Stimulated activated CD4-positive, alpha-beta T cell treated with anti-CD3 and anti-CD28 coated beads, Interleukin-12 subunit alpha, Interleukin-12 subunit beta, amount 100 ng/mL, for 24 hours (primary cell): Measurements from ENCODE around the gene POLN.
"Not testable (repeated sequence)": the region's sequence is repeated elsewhere in the genome, so short reads cannot be mapped to it uniquely, and the experiment has no call there.

ENCODE experiments used
- DNase-seq, 2 experiments: peaks; one replicate each; pipeline ENCODE4 v3.0.0-alpha.2; 2020; ENCODE audit warnings: low read depth in 2 of 2

The POLN gene

GRCh38 chr4:2251795-2252529 is 10.0 kb upstream of the POLN start:
- DNase-seq: no peak

- DNase-seq: no peak
Measured at GRCh38 chr4:2251073-2251794, 9.3 kb upstream of the POLN start.

- no peak for DNase-seq
Measured at GRCh38 chr4:2250357-2251072, 8.6 kb upstream of the POLN start.

GRCh38 chr4:2249526-2250356 is 7.8 kb upstream of the POLN start:
- DNase-seq: no peak

GRCh38 chr4:2248821-2249261 is 6.9 kb upstream of the POLN start:
- DNase-seq: no peak

- no peak for DNase-seq
Measured at GRCh38 chr4:2248044-2248780, 6.3 kb upstream of the POLN start.

- DNase-seq: no peak
Measured at GRCh38 chr4:2247128-2248043, 5.5 kb upstream of the POLN start.

- DNase-seq: no peak
Measured at GRCh38 chr4:2246384-2247127, 4.6 kb upstream of the POLN start.

GRCh38 chr4:2245787-2246275 is 3.9 kb upstream of the POLN start:
- no peak for DNase-seq

GRCh38 chr4:2245057-2245786 is 3.3 kb upstream of the POLN start:
- DNase-seq: no peak

- no peak for DNase-seq
Measured at GRCh38 chr4:2243681-2244380, 1.9 kb upstream of the POLN start.

GRCh38 chr4:2241003-2241402 is 918 bp downstream of the POLN start:
- no peak for DNase-seq

- no peak for DNase-seq
Measured at GRCh38 chr4:2236944-2237666, 4.8 kb downstream of the POLN start.

- no peak for DNase-seq
Measured at GRCh38 chr4:2231082-2231481, 10.8 kb downstream of the POLN start.

- DNase-seq: no peak
Measured at GRCh38 chr4:2226261-2226660, 15.7 kb downstream of the POLN start.

- no peak for DNase-seq
Measured at GRCh38 chr4:2222838-2223237, 19.1 kb downstream of the POLN start.

- DNase-seq: not testable (repeated sequence)
Measured at GRCh38 chr4:2221378-2221777, 20.5 kb downstream of the POLN start.
